K562 (cell line): ENCODE measurements around the gene APOM. TPM values are rescaled to one million over a fixed set of nuclear protein-coding genes. Genes with fewer than 3 reads are reported as not detected.

Source experiments
- JUN ChIP-seq, 2 experiments: sonication (generic) in 1 of 2; formaldehyde crosslinking in 1 of 2; IDR thresholded peaks; 2 replicates each; pipeline versions ENCODE4 v1.6.1 to v1.8.0; 2012 to 2022; ENCODE audit warnings: borderline replicate concordance in 2 of 2, mild to moderate bottlenecking in 2 of 2, improper control_type of control experiment in 1 of 2, low read depth in 1 of 2, low read length in 1 of 2, missing genetic modification reagents in 1 of 2
- NCOR1 ChIP-seq: fragments of 450-650 bp; IDR thresholded peaks from 2 replicates; pipeline ENCODE4 v1.6.1; 2016; ENCODE audit warnings: mild to moderate bottlenecking, moderate library complexity
- POLR2G ChIP-seq: fragments of 200-400 bp; formaldehyde crosslinking; IDR thresholded peaks from 2 replicates; pipeline ENCODE4 v1.6.1; 2017; ENCODE audit warnings: low read depth, mild to moderate bottlenecking, antibody characterized with exemption, low read length, moderate library complexity
- RBFOX2 ChIP-seq: fragments of 200-400 bp; formaldehyde crosslinking; IDR thresholded peaks from 2 replicates; pipeline ENCODE4 v1.6.1; 2017; ENCODE audit warnings: low read depth, mild to moderate bottlenecking, low read length, moderate library complexity
- SETDB1 ChIP-seq: IDR thresholded peaks from one replicate; pipeline ENCODE4 v1.6.1; 2012; ENCODE audit warnings: low read length, control low read depth, inconsistent platforms
- SPI1 ChIP-seq: IDR thresholded peaks from 2 replicates; pipeline ENCODE4 v1.6.1; 2011; ENCODE audit warnings: low read depth, low read length, control low read depth, borderline replicate concordance
- polyA plus RNA-seq, 8 experiments: library from polyadenylated mRNA; depleted of rRNA in 4 of 8; stranded (reverse) in 5 of 8; unstranded in 3 of 8; fragments of >200 nt; fragmentation: Nextera tagmentation in 2 of 8; fragmentation: Illumina TruSeq in 1 of 8; extraction: Ambion mirVana in 2 of 8; extraction: Trizol in 1 of 8; gene quantifications; 2 replicates each; pipeline versions ENCODE4 v1.2.1 to v1.2.3, GENCODE V29; 2011 to 2014; ENCODE audit warnings: inconsistent platforms in 1 of 8, missing spikeins in 1 of 8
- total RNA-seq, 7 experiments: library from RNA; depleted of rRNA in 6 of 7; stranded (reverse); fragments of >200 nt in 6 of 7; fragmentation: Illumina TruSeq in 2 of 7; extraction: Trizol in 2 of 7; gene quantifications; 2 replicates each; pipeline versions ENCODE4 v1.2.1 to v1.2.3, GENCODE V29; 2011 to 2021; ENCODE audit warnings: low replicate concordance in 1 of 7
- TF ChIP-seq, protein P1 (sequence below): fragments of 250-450 bp; sonication (Bioruptor Pico); IDR thresholded peaks from 2 replicates; pipeline ENCODE4 v1.5.0; 2021; ENCODE audit warnings: mild to moderate bottlenecking, borderline replicate concordance
- TF ChIP-seq, protein P2 (sequence below), 2 experiments: fragments of 250-450 bp in 1 of 2; fragments of 450-650 bp in 1 of 2; sonication (Bioruptor Pico) in 1 of 2; IDR thresholded peaks; 2 replicates each; pipeline versions ENCODE4 v1.6.1 to v1.8.0; 2016 to 2021; ENCODE audit warnings: mild to moderate bottlenecking in 2 of 2, moderate library complexity in 2 of 2, missing compliant biosample characterization in 1 of 2, missing genetic modification characterization in 1 of 2
- TF ChIP-seq, protein P3 (sequence below): sonication (generic); formaldehyde crosslinking; IDR thresholded peaks from 2 replicates; pipeline ENCODE4 v1.8.0; 2022; ENCODE audit warnings: mild to moderate bottlenecking, missing genetic modification reagents
- TF ChIP-seq, protein P4 (sequence below): fragments of 450-650 bp; formaldehyde crosslinking; IDR thresholded peaks from 2 replicates; pipeline ENCODE4 v1.4.0; 2022; ENCODE audit warnings: missing genetic modification characterization
- TF ChIP-seq, protein P5 (sequence below): fragments of 200-800 bp; sonication (Bioruptor generic); IDR thresholded peaks from 2 replicates; pipeline ENCODE4 v1.6.1; 2017; ENCODE audit warnings: missing genetic modification characterization, missing compliant biosample characterization
- TF ChIP-seq, protein P6 (sequence below): IDR thresholded peaks from 2 replicates; pipeline ENCODE4 v1.6.1; 2011; ENCODE audit warnings: borderline replicate concordance, low read depth, mild to moderate bottlenecking, moderate library complexity, low read length; ENCODE audit not compliant: insufficient read depth, poor library complexity, severe bottlenecking

Gene APOM
- total and polyA plus RNA-seq, 9 of the 15 experiments (the other 6 are each of a cell fraction or from before 2014, with no cell fraction given) = 5.7 to 24.3 (median 10.4) TPM

DNA sequence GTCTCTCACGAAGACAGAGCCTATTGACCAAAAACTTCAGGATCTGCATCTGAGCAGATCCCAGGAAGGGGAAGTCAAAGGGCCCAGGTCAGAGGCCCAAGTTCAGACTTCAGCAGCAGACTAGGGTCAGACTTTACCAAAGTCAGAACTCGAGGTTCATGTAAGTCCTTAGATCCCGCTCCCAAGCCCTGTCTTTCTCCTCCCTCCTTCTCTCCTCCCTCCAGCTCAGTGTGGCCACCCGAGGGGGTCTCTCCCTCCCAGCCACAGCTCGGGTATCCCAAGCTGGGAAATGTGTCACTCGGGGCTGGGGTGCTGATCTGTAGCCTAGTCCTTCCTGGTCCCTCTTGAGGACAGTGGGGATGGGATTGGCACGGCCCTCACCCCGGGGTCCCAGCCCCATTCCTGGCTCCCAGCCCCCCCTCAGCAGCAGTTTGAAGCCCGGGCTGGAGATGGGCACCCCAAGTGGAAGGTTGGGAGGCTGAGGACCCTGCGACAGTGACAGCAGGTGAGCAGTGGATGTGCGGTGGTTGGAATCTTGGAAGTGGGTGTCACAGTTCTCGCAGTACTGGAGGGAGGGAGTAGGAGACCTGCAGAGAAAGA lies 6.5 kb downstream of the APOM start (continued):
- TF ChIP-seq, protein P1, sequence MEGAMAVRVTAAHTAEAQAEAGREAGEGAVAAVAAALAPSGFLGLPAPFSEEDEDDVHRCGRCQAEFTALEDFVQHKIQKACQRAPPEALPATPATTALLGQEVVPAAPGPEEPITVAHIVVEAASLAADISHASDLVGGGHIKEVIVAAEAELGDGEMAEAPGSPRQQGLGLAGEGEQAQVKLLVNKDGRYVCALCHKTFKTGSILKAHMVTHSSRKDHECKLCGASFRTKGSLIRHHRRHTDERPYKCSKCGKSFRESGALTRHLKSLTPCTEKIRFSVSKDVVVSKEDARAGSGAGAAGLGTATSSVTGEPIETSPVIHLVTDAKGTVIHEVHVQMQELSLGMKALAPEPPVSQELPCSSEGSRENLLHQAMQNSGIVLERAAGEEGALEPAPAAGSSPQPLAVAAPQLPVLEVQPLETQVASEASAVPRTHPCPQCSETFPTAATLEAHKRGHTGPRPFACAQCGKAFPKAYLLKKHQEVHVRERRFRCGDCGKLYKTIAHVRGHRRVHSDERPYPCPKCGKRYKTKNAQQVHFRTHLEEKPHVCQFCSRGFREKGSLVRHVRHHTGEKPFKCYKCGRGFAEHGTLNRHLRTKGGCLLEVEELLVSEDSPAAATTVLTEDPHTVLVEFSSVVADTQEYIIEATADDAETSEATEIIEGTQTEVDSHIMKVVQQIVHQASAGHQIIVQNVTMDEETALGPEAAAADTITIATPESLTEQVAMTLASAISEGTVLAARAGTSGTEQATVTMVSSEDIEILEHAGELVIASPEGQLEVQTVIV (CRISPR knock-in tag) = no peak
- TF ChIP-seq, protein P2, sequence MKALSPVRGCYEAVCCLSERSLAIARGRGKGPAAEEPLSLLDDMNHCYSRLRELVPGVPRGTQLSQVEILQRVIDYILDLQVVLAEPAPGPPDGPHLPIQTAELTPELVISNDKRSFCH (CRISPR knock-in tag; IDR thresholded peaks at IDR 0.05) = no peak
- TF ChIP-seq, protein P2 (tag; IDR thresholded peaks at IDR 0.05) = 0 out of 2 replicates have a peak, but pooled peaks have one; percentile 37
- TF ChIP-seq SETDB1 (no peak), JUN (IDR thresholded peaks at IDR 0.05; ENCODE audit: borderline replicate concordance, low read depth, low read length) (no peak), JUN (CRISPR knock-in tag; IDR thresholded peaks at IDR 0.05; ENCODE audit: borderline replicate concordance) (no peak), NCOR1 (no peak), RBFOX2 (peak; percentile 67), SPI1 (peak; percentile 47; the same call in 1 of the 2 replicates), POLR2G (peak; percentile 67)
- TF ChIP-seq, protein P3, sequence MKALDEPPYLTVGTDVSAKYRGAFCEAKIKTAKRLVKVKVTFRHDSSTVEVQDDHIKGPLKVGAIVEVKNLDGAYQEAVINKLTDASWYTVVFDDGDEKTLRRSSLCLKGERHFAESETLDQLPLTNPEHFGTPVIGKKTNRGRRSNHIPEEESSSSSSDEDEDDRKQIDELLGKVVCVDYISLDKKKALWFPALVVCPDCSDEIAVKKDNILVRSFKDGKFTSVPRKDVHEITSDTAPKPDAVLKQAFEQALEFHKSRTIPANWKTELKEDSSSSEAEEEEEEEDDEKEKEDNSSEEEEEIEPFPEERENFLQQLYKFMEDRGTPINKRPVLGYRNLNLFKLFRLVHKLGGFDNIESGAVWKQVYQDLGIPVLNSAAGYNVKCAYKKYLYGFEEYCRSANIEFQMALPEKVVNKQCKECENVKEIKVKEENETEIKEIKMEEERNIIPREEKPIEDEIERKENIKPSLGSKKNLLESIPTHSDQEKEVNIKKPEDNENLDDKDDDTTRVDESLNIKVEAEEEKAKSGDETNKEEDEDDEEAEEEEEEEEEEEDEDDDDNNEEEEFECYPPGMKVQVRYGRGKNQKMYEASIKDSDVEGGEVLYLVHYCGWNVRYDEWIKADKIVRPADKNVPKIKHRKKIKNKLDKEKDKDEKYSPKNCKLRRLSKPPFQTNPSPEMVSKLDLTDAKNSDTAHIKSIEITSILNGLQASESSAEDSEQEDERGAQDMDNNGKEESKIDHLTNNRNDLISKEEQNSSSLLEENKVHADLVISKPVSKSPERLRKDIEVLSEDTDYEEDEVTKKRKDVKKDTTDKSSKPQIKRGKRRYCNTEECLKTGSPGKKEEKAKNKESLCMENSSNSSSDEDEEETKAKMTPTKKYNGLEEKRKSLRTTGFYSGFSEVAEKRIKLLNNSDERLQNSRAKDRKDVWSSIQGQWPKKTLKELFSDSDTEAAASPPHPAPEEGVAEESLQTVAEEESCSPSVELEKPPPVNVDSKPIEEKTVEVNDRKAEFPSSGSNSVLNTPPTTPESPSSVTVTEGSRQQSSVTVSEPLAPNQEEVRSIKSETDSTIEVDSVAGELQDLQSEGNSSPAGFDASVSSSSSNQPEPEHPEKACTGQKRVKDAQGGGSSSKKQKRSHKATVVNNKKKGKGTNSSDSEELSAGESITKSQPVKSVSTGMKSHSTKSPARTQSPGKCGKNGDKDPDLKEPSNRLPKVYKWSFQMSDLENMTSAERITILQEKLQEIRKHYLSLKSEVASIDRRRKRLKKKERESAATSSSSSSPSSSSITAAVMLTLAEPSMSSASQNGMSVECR (CRISPR knock-in tag) = no peak
- TF ChIP-seq, protein P4, sequence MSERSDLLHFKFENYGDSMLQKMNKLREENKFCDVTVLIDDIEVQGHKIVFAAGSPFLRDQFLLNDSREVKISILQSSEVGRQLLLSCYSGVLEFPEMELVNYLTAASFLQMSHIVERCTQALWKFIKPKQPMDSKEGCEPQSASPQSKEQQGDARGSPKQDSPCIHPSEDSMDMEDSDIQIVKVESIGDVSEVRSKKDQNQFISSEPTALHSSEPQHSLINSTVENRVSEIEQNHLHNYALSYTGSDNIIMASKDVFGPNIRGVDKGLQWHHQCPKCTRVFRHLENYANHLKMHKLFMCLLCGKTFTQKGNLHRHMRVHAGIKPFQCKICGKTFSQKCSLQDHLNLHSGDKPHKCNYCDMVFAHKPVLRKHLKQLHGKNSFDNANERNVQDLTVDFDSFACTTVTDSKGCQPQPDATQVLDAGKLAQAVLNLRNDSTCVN (CRISPR knock-in tag) = no peak
- TF ChIP-seq, protein P5, sequence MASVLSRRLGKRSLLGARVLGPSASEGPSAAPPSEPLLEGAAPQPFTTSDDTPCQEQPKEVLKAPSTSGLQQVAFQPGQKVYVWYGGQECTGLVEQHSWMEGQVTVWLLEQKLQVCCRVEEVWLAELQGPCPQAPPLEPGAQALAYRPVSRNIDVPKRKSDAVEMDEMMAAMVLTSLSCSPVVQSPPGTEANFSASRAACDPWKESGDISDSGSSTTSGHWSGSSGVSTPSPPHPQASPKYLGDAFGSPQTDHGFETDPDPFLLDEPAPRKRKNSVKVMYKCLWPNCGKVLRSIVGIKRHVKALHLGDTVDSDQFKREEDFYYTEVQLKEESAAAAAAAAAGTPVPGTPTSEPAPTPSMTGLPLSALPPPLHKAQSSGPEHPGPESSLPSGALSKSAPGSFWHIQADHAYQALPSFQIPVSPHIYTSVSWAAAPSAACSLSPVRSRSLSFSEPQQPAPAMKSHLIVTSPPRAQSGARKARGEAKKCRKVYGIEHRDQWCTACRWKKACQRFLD (CRISPR knock-in tag) = no peak
- TF ChIP-seq, protein P6, sequence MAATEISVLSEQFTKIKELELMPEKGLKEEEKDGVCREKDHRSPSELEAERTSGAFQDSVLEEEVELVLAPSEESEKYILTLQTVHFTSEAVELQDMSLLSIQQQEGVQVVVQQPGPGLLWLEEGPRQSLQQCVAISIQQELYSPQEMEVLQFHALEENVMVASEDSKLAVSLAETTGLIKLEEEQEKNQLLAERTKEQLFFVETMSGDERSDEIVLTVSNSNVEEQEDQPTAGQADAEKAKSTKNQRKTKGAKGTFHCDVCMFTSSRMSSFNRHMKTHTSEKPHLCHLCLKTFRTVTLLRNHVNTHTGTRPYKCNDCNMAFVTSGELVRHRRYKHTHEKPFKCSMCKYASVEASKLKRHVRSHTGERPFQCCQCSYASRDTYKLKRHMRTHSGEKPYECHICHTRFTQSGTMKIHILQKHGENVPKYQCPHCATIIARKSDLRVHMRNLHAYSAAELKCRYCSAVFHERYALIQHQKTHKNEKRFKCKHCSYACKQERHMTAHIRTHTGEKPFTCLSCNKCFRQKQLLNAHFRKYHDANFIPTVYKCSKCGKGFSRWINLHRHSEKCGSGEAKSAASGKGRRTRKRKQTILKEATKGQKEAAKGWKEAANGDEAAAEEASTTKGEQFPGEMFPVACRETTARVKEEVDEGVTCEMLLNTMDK = no peak
